ENCODE results near the gene MYL3. TPM values are rescaled to one million over a fixed set of nuclear protein-coding genes. Genes with fewer than 3 reads are reported as not detected.

The MYL3 gene
- polyA plus RNA-seq, 2 of the 4 experiments (the other 2 are of a cell fraction): 0.25 TPM; not detected in 1

DNA sequence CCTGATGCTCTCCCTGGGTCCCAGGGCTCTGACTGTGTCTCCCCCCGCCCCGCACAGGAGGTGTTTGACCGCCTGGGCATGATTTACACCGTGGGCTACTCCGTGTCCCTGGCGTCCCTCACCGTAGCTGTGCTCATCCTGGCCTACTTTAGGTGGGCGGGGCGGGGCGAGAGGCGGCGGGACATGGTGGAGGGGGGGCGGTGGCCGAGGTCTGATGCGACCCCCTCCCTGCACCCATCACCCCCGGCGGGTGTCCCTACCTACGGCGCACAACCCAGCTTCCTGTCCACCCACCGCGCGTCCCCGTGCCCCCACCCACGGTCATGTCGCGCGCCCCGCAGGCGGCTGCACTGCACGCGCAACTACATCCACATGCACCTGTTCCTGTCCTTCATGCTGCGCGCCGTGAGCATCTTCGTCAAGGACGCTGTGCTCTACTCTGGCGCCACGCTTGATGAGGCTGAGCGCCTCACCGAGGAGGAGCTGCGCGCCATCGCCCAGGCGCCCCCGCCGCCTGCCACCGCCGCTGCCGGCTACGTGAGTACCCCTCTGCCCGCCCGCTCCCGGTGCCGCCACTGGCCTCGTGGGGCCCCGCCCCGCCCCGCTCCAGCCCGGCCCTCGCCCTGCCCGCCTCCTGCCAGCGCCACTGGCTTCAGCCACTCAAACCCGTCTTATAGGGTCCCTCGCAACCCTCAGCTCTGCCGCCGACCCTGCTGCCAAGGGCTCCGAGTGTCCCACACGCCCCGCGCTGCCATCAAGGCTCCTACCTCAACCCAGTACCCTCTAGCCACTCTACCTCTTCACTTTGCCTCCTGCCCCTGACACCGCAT, 35.3 kb upstream of the MYL3 start:
- Histone ChIP-seq H3K4me2 (no peak overlapping the region), H3K4me1 (no peaks in the 10 kb centered on the region), H3K27ac (no peak overlapping the region), H3K4me3 (no peak overlapping the region), H3K9me3 (no peaks in the 10 kb centered on the region)
- TF ChIP-seq POLR2A (IDR thresholded peaks at IDR 0.05; ENCODE audit: low read length): no peak
- no peak for TF ChIP-seq RFX5 (IDR thresholded peaks at IDR 0.05)
- TF ChIP-seq JUN (IDR thresholded peaks at IDR 0.05): no peak
- no peak for TF ChIP-seq ZFP36 (IDR thresholded peaks at IDR 0.05; ENCODE audit: borderline replicate concordance, partially characterized antibody)
- TF ChIP-seq NFE2L2 (conservative IDR thresholded peaks at IDR 0.05; ENCODE audit: low read length): no peak
- TF ChIP-seq CBX8 (IDR thresholded peaks at IDR 0.05): no peak
- no peak for TF ChIP-seq PHF8 (IDR thresholded peaks at IDR 0.05; ENCODE audit: borderline replicate concordance, low read depth)
- TF ChIP-seq ZNF302 (CRISPR knock-in tag; IDR thresholded peaks at IDR 0.05): no peak
- ChIA-PET POLR2A (no interaction called here), CTCF (interaction anchor here (1.0 kb wide), 2 partner anchors 11 to 31 kb away, joined by 4 to 6 read pairs; no protein-coding TSS in a partner anchor)
- no peak for ATAC-seq
- DNase-seq (ENCODE audit: low read depth in 1 of 2, low spot score in 1 of 2): no peak
- 80% methylated on average over 28 of the region's 71 CpGs for WGBS (ENCODE audit: missing lambda C conversion rate)
- FAIRE-seq: no peak

DNA sequence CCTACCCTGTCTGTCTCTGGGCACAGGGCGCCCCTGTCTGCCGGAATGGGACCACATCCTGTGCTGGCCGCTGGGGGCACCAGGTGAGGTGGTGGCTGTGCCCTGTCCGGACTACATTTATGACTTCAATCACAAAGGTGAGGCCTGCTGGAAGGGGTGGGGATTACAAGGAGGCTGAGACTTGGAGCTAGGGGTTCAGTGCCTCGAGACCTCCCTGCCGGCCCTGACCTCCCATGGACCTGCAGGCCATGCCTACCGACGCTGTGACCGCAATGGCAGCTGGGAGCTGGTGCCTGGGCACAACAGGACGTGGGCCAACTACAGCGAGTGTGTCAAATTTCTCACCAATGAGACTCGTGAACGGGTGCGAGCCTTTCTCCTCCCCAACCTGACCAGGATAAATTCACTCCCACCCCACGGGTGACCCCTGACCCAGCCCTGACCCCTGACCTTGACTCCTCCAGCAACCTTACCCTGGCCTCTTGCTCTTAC, 34.6 kb upstream of the MYL3 start:
- FAIRE-seq (no peak), ATAC-seq (no peak), DNase-seq (ENCODE audit: low read depth in 1 of 2, low spot score in 1 of 2) (no peak)
- no peak overlapping the region for H3K27ac ChIP-seq
- H3K4me1 ChIP-seq: peaks cover 2% of the 10 kb centered on the region; the same call in 1 of the 3 replicates
- POLR2A ChIA-PET: no interaction called here
- no peaks in the 10 kb centered on the region for H3K9me3 ChIP-seq
- 71% methylated on average over 15 of the region's 15 CpGs for WGBS (ENCODE audit: missing lambda C conversion rate)
- H3K4me3 ChIP-seq: no peak overlapping the region
- TF ChIP-seq JUN (IDR thresholded peaks at IDR 0.05) (no peak), CBX8 (IDR thresholded peaks at IDR 0.05) (no peak), USF2 (IDR thresholded peaks at IDR 0.05) (no peak), HMGXB4 (CRISPR knock-in tag; IDR thresholded peaks at IDR 0.05; ENCODE audit: borderline replicate concordance) (no peak), ZSCAN20 (CRISPR knock-in tag; IDR thresholded peaks at IDR 0.05) (no peak), MAFK (IDR thresholded peaks at IDR 0.05; ENCODE audit: partially characterized antibody) (no peak)
- CTCF ChIA-PET: interaction anchor here (1.0 to 1.5 kb wide), 4 partner anchors 11 to 30 kb away, joined by 3 to 6 read pairs (median 4); no protein-coding TSS in a partner anchor
- H3K4me2 ChIP-seq: no peak overlapping the region

DNA sequence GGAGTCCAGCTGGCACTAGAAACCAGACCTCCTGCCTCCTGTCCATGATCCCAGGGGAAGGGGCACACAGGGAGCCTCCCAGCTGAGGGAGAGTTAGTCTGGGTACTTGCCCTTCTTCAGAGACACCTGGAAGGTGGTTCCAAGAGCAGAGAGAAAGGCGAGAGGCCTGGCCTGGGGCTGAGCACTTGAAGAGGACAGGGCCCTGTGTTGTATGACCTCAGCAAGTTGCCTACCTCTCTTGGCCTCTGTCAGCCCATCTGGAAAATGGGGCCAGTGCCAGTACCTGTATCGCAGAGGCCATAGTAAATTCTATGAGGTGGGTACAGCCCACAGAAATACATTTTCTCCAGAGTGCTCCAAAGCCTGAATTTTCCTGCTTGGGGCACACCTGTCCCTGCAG, 33.8 kb upstream of the MYL3 start:
- POLR2A ChIA-PET: no interaction called here
- no peak for DNase-seq (ENCODE audit: low read depth in 1 of 2, low spot score in 1 of 2)
- FAIRE-seq: no peak
- Histone ChIP-seq H3K27ac (no peak overlapping the region), H3K4me3 (no peak overlapping the region), H3K4me2 (no peak overlapping the region), H3K4me1 (peaks cover 6% of the 10 kb centered on the region; the same call in 1 of the 3 replicates), H3K9me3 (no peaks in the 10 kb centered on the region)
- CTCF ChIA-PET: interaction anchor here (1.2 to 5.3 kb wide), 5 partner anchors 12 to 189 kb away, joined by 3 to 46 read pairs (median 15); no protein-coding TSS in a partner anchor
- no peak for TF ChIP-seq EHF (CRISPR knock-in tag; IDR thresholded peaks at IDR 0.05)
- ATAC-seq: no peak
- no CpG with 5 or more reads among the region's 2 CpGs for WGBS (ENCODE audit: missing lambda C conversion rate)

GRCh38 chr3:46896386-46896785, 33.1 kb upstream of the MYL3 start:
- ATAC-seq (no peak), FAIRE-seq (no peak), DNase-seq (ENCODE audit: low read depth in 1 of 2, low spot score in 1 of 2) (no peak)
- Histone ChIP-seq H3K9me3 (no peaks in the 10 kb centered on the region), H3K4me2 (no peak overlapping the region), H3K4me3 (no peak overlapping the region), H3K27ac (no peak overlapping the region), H3K4me1 (peaks cover 9% of the 10 kb centered on the region; the same call in 1 of the 3 replicates)
- 76% methylated on average over 5 of the region's 5 CpGs for WGBS (ENCODE audit: missing lambda C conversion rate)
- CTCF ChIA-PET: interaction anchor here (1.2 to 5.3 kb wide), 11 partner anchors 11 to 194 kb away, joined by 3 to 46 read pairs (median 12); partner anchors contain the start of gene TMIE
- TF ChIP-seq ATOH8 (CRISPR knock-in tag; IDR thresholded peaks at IDR 0.05; ENCODE audit: low read depth) (no peak), HOXA7 (CRISPR knock-in tag; IDR thresholded peaks at IDR 0.05) (no peak), REST (IDR thresholded peaks at IDR 0.05) (no peak), HOXB5 (CRISPR knock-in tag; IDR thresholded peaks at IDR 0.05) (no peak), MYC (IDR thresholded peaks at IDR 0.05; ENCODE audit: borderline replicate concordance, low read length) (no peak)
- POLR2A ChIA-PET: no interaction called here

Measured in A549 (cell line).